HS-5 (cell line): ENCODE results near the gene NUFIP1.
"Not testable (repeated sequence)": the region's sequence is repeated elsewhere in the genome, so short reads cannot be mapped to it uniquely, and the experiment has no call there.

Experiments used
- DNase-seq: peaks from one replicate; pipeline ENCODE4 v3.0.0-alpha.2; 2012; ENCODE audit warnings: low read depth

Gene NUFIP1

GRCh38 chr13:44989071-44989889 is at the start of gene NUFIP1, which contains the start of gene GPALPP1:
Gene NUFIP1, minus strand, starts transcription at chr13:44989471. Its CDS starts 35 bp downstream, at chr13:44989436.
Gene GPALPP1, plus strand, starts transcription at chr13:44989538. Its CDS starts 117 bp downstream, at chr13:44989655.
- peak; percentile 56 for DNase-seq

DNA sequence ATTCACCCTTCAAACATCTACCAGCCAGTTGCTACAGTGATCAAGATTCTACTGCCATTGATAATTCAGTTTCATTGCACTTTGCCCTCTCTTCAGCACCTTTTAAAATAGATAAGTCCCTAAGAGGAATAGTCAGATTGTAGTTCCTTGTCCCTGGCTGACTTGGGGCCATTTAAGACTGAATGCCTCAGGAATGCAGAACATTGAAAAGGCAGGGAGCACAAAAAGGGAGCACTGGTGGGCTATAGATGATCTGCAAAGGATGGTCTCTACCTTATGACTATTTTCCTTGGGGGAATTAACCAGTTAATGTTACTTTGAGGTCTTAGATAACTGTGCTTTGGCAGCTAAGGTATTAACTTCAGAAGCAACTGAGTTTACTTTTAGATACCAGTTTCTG is 46.9 kb upstream of the NUFIP1 start:
- DNase-seq = no peak

DNA sequence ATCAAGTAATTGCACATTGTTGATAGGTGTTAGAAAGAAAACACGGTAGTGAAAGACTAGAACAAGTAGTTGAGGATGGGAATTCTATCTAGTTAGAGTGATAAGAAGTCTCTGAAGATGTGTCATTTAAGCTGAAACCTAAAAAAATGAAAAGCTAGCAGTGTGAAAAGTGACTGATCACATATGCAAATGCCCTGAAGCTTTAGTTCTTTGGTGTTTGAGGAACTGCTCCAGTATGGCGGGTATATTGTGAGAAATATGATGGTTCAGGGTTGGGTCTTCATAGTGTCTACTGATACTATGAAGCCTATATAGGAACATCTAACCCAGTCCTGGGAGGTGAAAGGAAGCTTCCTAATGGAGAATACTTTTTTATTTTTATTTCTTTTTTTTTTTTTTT is 45.1 kb upstream of the NUFIP1 start:
- DNase-seq = no peak

- no peak for DNase-seq
Measured at GRCh38 chr13:45024847-45025246, 35.6 kb upstream of the NUFIP1 start.

- DNase-seq = no peak
Measured at GRCh38 chr13:45021250-45021649, 32.0 kb upstream of the NUFIP1 start.

- DNase-seq = not testable (repeated sequence)
Measured at GRCh38 chr13:45019981-45020380, 30.7 kb upstream of the NUFIP1 start.

DNA sequence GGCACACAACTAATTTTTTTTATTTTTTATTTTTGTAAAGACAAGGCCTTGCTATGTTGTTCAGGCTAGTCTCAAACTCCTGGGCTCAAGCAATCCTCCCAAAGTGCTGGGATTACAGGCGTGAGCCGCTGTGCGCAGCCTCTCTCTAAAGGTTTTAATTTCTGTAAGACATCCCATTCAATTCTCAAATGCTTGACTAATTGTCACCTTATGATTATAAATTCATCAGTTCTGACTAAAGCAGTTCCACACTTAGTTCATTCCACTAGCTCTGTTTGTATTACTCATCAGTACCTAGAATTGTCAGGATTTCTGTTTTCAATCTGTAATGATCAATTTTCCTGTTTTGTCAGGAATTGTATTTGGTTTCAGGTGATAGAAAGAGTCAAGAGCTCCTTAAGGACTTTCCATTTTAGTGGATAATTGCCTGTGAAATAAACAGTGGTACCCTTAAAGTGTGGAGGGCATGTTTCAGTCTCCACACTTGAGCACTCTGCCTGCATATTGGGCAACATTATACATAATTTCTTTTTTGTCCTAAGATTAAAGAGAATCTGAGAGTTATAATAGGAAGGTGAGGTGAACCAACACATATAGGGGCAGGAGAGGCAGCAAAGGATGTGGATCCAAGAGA is 27.6 kb upstream of the NUFIP1 start:
- DNase-seq = no peak

GRCh38 chr13:45015300-45015699 is 26.0 kb upstream of the NUFIP1 start:
- DNase-seq = peak; percentile 15

- no peak for DNase-seq
Measured at GRCh38 chr13:45011198-45011597, 21.9 kb upstream of the NUFIP1 start.

- DNase-seq = no peak
Measured at GRCh38 chr13:45007823-45008222, 18.6 kb upstream of the NUFIP1 start.

- no peak for DNase-seq
Measured at GRCh38 chr13:45007225-45007624, 18.0 kb upstream of the NUFIP1 start.

DNA sequence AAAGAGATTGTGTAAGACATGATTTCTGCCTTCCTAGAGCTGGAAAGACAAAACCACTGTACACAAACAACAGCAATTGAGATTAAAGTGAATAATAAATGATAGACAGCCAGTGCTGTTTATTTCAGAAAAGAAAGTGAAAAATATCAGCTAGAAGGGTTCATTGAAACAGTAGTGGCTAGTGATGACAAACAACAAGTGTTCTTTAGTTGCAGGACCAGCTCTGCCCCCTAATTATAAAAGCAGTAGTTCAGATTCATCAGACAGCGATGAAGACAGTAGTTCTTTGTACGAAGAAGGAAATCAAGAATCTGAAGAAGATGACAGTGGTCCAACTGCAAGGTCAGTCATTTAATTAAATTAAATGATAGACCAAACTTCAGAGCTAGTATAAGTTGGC is 14.8 kb upstream of the NUFIP1 start:
- DNase-seq = no peak

DNA sequence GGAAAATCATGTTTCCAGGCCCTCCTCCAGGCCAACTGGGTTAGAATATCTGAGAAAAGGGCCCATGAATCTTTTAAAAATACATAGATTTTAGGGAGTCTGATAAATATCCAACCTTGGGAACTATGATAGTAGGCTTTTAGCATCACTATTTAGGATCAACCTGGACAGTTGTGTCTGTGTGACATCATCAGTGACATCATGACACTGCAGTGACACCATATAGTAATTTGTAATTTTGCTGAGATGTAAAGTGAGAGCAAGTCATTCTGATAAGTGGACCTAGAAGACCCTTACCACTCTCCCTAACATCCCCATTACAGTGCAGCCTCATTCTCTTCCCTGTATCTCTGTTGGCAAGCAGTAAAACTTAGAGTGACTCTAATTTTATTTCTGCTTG is 14.1 kb upstream of the NUFIP1 start:
- DNase-seq = no peak

GRCh38 chr13:44989941-44990340 is 670 bp upstream of the NUFIP1 start:
- DNase-seq = no peak

- no peak for DNase-seq
Measured at GRCh38 chr13:44978328-44978727, 10.9 kb downstream of the NUFIP1 start.

GRCh38 chr13:44976949-44977583 is 12.2 kb downstream of the NUFIP1 start:
- no peak for DNase-seq

GRCh38 chr13:44976196-44976595 is 13.1 kb downstream of the NUFIP1 start:
- no peak for DNase-seq

- no peak for DNase-seq
Measured at GRCh38 chr13:44974056-44974793, 15.0 kb downstream of the NUFIP1 start.

GRCh38 chr13:44972956-44973581 is 16.2 kb downstream of the NUFIP1 start:
- DNase-seq = no peak

DNA sequence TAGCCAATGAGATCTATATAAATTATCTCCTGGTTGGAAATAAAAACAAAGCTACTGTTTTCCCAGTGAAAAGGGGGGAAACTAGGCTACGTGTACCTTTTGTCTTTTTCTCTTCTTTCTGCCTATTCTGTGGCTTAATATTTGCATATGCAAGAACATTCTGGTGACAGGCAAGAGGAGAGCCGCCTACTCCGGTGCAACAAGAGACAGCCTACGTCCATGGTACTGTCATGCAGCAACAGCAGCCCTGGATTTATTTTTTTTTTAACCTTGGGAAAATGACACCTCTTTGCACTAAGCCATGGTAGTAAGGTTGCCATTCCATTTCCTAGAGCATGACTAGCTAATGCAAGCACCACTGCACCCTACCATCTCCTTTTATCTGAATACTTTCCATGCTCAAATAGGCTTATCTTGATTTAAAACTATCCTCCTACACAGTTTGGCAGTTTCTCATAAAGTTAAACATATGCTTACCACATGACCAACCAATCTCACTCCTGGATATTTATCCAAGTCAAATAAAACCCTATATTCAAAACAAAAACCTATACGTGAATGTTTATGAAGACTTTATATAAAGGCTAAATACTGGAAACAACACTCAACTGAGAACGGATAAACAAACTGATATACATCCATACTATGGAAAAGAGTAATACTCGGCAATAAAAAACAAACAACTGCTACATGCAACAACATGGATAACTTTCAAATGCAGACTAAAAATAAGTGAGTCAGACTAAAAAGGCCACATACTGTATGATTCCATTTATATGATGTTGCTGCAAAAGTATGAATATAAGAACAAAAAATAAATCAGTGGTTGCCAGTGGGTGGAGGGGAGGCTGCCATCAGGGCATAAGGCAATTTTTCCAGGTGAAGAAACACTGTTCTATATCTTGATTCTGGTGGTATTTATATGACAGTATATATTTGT is 17.3 kb downstream of the NUFIP1 start:
- DNase-seq = no peak
